ENCODE results near the gene VASP. TPM values are rescaled to one million over a fixed set of nuclear protein-coding genes. Genes with fewer than 3 reads are reported as not detected.

VASP gene
- total RNA-seq, 1 donor from 2014 or later, result 103 TPM

GRCh38 chr19:45524575-45525129 is 17.4 kb downstream of the VASP start:
- Histone ChIP-seq H3K9me3 (no peaks in the 10 kb centered on the region), H3K4me3 (no peak overlapping the region), H3K27me3 (no peaks in the 10 kb centered on the region), H3K27ac (no peak overlapping the region), H3K4me1 (peaks cover 27% of the 10 kb centered on the region), H3K36me3 (peaks cover 0 to 44% of the 10 kb centered on the region in 2 donors)
- intact Hi-C loops (cut with DNase I), result loop anchor here (1.0 kb wide), 1 partner anchor 118 kb away; no protein-coding TSS in a partner anchor
- no peak for DNase-seq (ENCODE audit: extremely low spot score in 2 of 2)
- TF ChIP-seq POLR2A (IDR thresholded peaks at IDR 0.05) (no peak), POLR2AphosphoS5 (IDR thresholded peaks at IDR 0.05; ENCODE audit: insufficient read depth in 1 of 2, low read depth in 1 of 2) (no peak), CTCF (IDR thresholded peaks at IDR 0.05) (no peak)

GRCh38 chr19:45526143-45526542 is 18.9 kb downstream of the VASP start:
- Histone ChIP-seq H3K27me3 (no peaks in the 10 kb centered on the region), H3K9me3 (no peaks in the 10 kb centered on the region), H3K27ac (no peak overlapping the region), H3K4me1 (peaks cover 24% of the 10 kb centered on the region), H3K36me3 (peaks cover 0 to 35% of the 10 kb centered on the region in 2 donors), H3K4me3 (no peak overlapping the region)
- no peak for TF ChIP-seq POLR2A (IDR thresholded peaks at IDR 0.05)
- TF ChIP-seq POLR2AphosphoS5 (IDR thresholded peaks at IDR 0.05; ENCODE audit: insufficient read depth in 1 of 2, low read depth in 1 of 2), result peak in 1 of 2 donors; percentile 14
- no peak for TF ChIP-seq CTCF (IDR thresholded peaks at IDR 0.05)
- DNase-seq (ENCODE audit: extremely low spot score in 2 of 2), result no peak
- intact Hi-C loops (cut with DNase I), result no loop called here

GRCh38 chr19:45526971-45527370 is 19.7 kb downstream of the VASP start:
- no peaks in the 10 kb centered on the region for H3K9me3 ChIP-seq
- no peak overlapping the region for H3K4me3 ChIP-seq
- H3K4me1 ChIP-seq, result peaks cover 22% of the 10 kb centered on the region
- H3K27me3 ChIP-seq, result no peaks in the 10 kb centered on the region
- H3K27ac ChIP-seq, result no peak overlapping the region
- intact Hi-C loops (cut with DNase I), result no loop called here
- no peak for TF ChIP-seq CTCF (IDR thresholded peaks at IDR 0.05)
- peaks cover 0 to 34% of the 10 kb centered on the region in 2 donors for H3K36me3 ChIP-seq
- no peak for DNase-seq (ENCODE audit: extremely low spot score in 2 of 2)

DNA sequence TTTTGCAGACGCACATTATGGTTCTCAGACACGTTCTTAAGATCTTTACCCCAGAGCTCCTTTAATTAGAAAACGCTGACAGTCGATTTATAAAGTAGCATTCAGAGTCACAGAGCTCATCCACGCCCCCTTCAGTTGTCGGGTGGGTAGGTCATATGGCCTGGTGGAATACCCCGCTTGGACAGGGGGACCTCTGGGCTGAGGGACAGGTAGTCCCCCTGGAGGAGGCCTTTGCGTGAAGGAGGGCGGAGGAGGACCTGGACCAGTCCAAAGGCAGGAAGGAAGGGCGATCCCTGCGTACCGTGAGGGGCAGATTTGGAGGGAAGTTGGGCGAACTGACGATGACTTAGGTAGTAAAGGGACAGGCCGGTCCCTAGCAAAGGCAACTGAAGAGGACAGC is 20.5 kb downstream of the VASP start:
- H3K27me3 ChIP-seq, result no peaks in the 10 kb centered on the region
- intact Hi-C loops (cut with DNase I), result no loop called here
- DNase-seq (ENCODE audit: extremely low spot score in 2 of 2), result no peak
- no peak overlapping the region for H3K4me3 ChIP-seq
- peaks cover 22% of the 10 kb centered on the region for H3K4me1 ChIP-seq
- peaks cover 0 to 27% of the 10 kb centered on the region in 2 donors for H3K36me3 ChIP-seq
- no peaks in the 10 kb centered on the region for H3K9me3 ChIP-seq
- TF ChIP-seq POLR2AphosphoS5 (IDR thresholded peaks at IDR 0.05; ENCODE audit: insufficient read depth in 1 of 2, low read depth in 1 of 2), result no peak
- no peak for TF ChIP-seq POLR2A (IDR thresholded peaks at IDR 0.05)
- no peak for TF ChIP-seq CTCF (IDR thresholded peaks at IDR 0.05)
- no peak overlapping the region for H3K27ac ChIP-seq

DNA sequence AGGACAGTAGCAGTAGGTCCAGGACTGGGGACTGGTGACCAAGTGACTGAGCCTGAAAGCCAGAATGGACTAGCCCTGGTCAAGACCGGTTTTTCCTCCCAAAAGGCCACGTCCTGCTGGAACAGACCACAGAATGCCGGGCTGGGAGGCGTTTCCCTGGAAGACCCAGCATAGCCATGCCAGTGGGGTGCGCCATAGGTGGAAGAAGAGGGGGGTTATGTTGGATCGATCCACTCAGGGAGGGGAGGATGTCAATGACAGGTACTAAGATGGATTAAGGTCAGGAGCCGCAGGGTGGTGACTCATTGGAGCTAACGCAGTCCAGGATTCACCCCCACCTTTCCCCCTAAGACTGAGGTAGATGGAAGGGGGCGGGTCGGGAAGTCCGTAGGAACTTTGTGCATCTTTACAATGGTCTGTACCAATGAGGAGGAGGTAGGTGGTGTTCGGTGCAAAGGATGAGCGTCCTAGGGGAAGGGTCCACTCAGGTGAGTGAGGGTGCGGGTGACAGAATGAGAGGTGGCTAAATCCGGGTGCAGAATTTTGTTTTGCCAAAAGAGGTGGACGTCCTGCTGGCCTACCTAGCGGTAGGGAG is 21.0 kb downstream of the VASP start:
- DNase-seq (ENCODE audit: extremely low spot score in 2 of 2), result no peak
- no peak overlapping the region for H3K27ac ChIP-seq
- no peaks in the 10 kb centered on the region for H3K9me3 ChIP-seq
- H3K4me3 ChIP-seq, result peak overlapping the region; percentile 39 to 44
- TF ChIP-seq POLR2A (IDR thresholded peaks at IDR 0.05) (no peak), CTCF (IDR thresholded peaks at IDR 0.05) (no peak), POLR2AphosphoS5 (IDR thresholded peaks at IDR 0.05; ENCODE audit: insufficient read depth in 1 of 2, low read depth in 1 of 2) (peak in 1 of 2 donors; percentile 45)
- peaks cover 0 to 25% of the 10 kb centered on the region in 2 donors for H3K36me3 ChIP-seq
- intact Hi-C loops (cut with DNase I), result no loop called here
- H3K4me1 ChIP-seq, result peaks cover 22% of the 10 kb centered on the region
- H3K27me3 ChIP-seq, result no peaks in the 10 kb centered on the region

Data from vagina (tissue), 2 donors.